ENCODE data around the gene HMGCLL1.

GRCh38 chr6:55433446-55434130 lies 145.4 kb downstream of the HMGCLL1 start:
- TF ChIP-seq, protein P1, sequence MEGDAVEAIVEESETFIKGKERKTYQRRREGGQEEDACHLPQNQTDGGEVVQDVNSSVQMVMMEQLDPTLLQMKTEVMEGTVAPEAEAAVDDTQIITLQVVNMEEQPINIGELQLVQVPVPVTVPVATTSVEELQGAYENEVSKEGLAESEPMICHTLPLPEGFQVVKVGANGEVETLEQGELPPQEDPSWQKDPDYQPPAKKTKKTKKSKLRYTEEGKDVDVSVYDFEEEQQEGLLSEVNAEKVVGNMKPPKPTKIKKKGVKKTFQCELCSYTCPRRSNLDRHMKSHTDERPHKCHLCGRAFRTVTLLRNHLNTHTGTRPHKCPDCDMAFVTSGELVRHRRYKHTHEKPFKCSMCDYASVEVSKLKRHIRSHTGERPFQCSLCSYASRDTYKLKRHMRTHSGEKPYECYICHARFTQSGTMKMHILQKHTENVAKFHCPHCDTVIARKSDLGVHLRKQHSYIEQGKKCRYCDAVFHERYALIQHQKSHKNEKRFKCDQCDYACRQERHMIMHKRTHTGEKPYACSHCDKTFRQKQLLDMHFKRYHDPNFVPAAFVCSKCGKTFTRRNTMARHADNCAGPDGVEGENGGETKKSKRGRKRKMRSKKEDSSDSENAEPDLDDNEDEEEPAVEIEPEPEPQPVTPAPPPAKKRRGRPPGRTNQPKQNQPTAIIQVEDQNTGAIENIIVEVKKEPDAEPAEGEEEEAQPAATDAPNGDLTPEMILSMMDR (IDR thresholded peaks at IDR 0.05) = no peak
- TF ChIP-seq POLR2A (IDR thresholded peaks at IDR 0.05) (no peak), EP300 (IDR thresholded peaks at IDR 0.05) (no peak)
